ENCODE measurements around the gene ATF3.

ATF3 gene

GRCh38 chr1:212628046-212628445 lies 19.5 kb downstream of the ATF3 start:
- TF ChIP-seq FOXP2 (optimal IDR thresholded peaks at IDR 0.05; ENCODE audit: borderline replicate concordance, extremely low read depth, extremely low read length, insufficient read depth) (no peak), REST (IDR thresholded peaks at IDR 0.05; ENCODE audit: insufficient read depth in 1 of 2, low read depth in 2 of 2, low read length in 2 of 2) (no peak)

GRCh38 chr1:212628813-212629415 lies 20.4 kb downstream of the ATF3 start:
- TF ChIP-seq POLR2AphosphoS5 (IDR thresholded peaks at IDR 0.05; ENCODE audit: low read depth, low read length) (no peak), FOXP2 (optimal IDR thresholded peaks at IDR 0.05; ENCODE audit: borderline replicate concordance, extremely low read depth, extremely low read length, insufficient read depth) (no peak), REST (IDR thresholded peaks at IDR 0.05; ENCODE audit: insufficient read depth in 1 of 2, low read depth in 2 of 2, low read length in 2 of 2) (no peak), TAF1 (IDR thresholded peaks at IDR 0.05; ENCODE audit: borderline replicate concordance, insufficient read depth, low read length) (no peak), SIN3A (IDR thresholded peaks at IDR 0.05; ENCODE audit: borderline replicate concordance, insufficient read depth, low read length) (no peak)

- TF ChIP-seq TAF1 (IDR thresholded peaks at IDR 0.05; ENCODE audit: borderline replicate concordance, insufficient read depth, low read length) (no peak), REST (IDR thresholded peaks at IDR 0.05; ENCODE audit: insufficient read depth in 1 of 2, low read depth in 2 of 2, low read length in 2 of 2) (no peak)
Observed at GRCh38 chr1:212629450-212630157, 21.0 kb downstream of the ATF3 start.

- TF ChIP-seq TAF1 (IDR thresholded peaks at IDR 0.05; ENCODE audit: borderline replicate concordance, insufficient read depth, low read length) = no peak
- no peak for TF ChIP-seq FOXP2 (optimal IDR thresholded peaks at IDR 0.05; ENCODE audit: borderline replicate concordance, extremely low read depth, extremely low read length, insufficient read depth)
- no peak for TF ChIP-seq POLR2AphosphoS5 (IDR thresholded peaks at IDR 0.05; ENCODE audit: low read depth, low read length)
- TF ChIP-seq SIN3A (IDR thresholded peaks at IDR 0.05; ENCODE audit: borderline replicate concordance, insufficient read depth, low read length) = no peak
Observed at GRCh38 chr1:212630158-212630900, 21.8 kb downstream of the ATF3 start.

- TF ChIP-seq REST (IDR thresholded peaks at IDR 0.05; ENCODE audit: insufficient read depth in 1 of 2, low read depth in 2 of 2, low read length in 2 of 2) = no peak
- TF ChIP-seq FOXP2 (optimal IDR thresholded peaks at IDR 0.05; ENCODE audit: borderline replicate concordance, extremely low read depth, extremely low read length, insufficient read depth) = no peak
- TF ChIP-seq SIN3A (IDR thresholded peaks at IDR 0.05; ENCODE audit: borderline replicate concordance, insufficient read depth, low read length) = no peak
- no peak for TF ChIP-seq TAF1 (IDR thresholded peaks at IDR 0.05; ENCODE audit: borderline replicate concordance, insufficient read depth, low read length)
- TF ChIP-seq POLR2AphosphoS5 (IDR thresholded peaks at IDR 0.05; ENCODE audit: low read depth, low read length) = no peak
Observed at GRCh38 chr1:212633161-212633560, 24.6 kb downstream of the ATF3 start.

Data from PFSK-1 (cell line).